HG03460 (cell line): ENCODE measurements around the gene HBS1L.
A peak's percentile ranks its signal among the peaks of the same experiment; 100 is the strongest.

Experiments used
- ATAC-seq: cut with Tn5 transposase; IDR thresholded peaks from one replicate; pipeline ENCODE4 v1.9.1; 2021; ENCODE audit not compliant: unreplicated experiment

HBS1L gene

GRCh38 chr6:135054569-135055498 is at the start of gene HBS1L:
HBS1L (minus strand) TSS chr6:135054822; CDS start chr6:135054691, 131 bp downstream.
- ATAC-seq, result peak; percentile 95

GRCh38 chr6:135104199-135104598 is 49.6 kb upstream of the HBS1L start:
- no peak for ATAC-seq

DNA sequence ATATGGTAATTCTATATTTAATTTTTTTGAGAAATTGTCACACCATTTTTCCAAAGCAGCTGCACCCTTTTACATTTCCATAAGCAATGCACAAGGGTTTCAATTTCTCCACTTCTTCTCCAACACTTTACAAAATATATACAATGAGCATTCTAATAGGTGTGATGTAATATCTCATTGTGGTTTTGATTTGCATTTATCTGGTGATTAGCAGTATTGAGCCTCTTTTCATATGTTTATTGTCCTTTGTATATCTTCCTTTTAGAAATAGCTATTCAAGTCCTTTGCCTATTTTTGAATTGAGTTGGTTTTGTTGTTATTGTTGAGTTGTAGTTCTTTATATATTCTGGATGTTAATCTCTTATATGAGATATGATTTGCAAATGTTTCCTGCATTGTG is 47.6 kb upstream of the HBS1L start:
- no peak for ATAC-seq

GRCh38 chr6:135097172-135097571 is 42.5 kb upstream of the HBS1L start:
- ATAC-seq, result no peak

GRCh38 chr6:135096403-135097130 is 41.9 kb upstream of the HBS1L start:
- ATAC-seq, result no peak

- no peak for ATAC-seq
Observed at GRCh38 chr6:135095716-135096115, 41.1 kb upstream of the HBS1L start.

DNA sequence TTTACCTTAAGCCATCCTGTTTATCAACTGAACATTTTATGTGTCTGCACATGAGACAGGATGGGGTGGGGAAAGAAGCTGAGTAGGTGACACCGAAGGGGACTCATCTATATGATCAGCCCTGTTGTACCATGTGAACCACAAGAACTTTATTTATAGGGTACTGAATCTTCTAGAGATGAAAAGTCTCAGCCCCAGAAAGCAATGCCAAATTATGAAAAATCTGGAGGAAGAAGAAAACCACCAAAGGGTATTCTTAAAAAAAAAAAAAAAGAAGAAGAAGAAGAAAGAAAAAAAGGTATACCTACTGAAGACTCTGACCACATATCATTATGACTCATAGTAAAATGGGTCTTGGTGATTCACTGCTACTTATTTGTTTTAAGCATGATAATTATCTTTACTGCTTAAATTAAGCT is 39.8 kb upstream of the HBS1L start:
- ATAC-seq, result no peak

DNA sequence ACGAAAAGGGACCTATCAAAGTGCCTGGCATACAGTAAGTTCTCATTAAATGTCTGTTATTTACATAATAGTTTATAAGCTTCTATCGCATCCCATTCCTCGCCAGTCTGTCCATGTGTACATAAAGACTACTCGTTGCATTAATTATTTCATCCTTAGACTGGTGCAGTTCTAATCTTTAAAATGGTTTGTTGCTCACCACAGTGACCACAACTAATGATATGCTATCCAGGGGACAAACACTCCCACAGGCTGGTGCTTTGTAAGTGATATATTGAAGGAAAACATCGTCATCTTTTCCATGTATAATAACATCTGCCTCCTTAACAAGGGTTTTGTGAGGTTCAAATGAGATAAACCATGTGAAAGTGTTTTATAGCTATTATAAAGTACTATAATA is 39.0 kb upstream of the HBS1L start:
- ATAC-seq, result no peak

DNA sequence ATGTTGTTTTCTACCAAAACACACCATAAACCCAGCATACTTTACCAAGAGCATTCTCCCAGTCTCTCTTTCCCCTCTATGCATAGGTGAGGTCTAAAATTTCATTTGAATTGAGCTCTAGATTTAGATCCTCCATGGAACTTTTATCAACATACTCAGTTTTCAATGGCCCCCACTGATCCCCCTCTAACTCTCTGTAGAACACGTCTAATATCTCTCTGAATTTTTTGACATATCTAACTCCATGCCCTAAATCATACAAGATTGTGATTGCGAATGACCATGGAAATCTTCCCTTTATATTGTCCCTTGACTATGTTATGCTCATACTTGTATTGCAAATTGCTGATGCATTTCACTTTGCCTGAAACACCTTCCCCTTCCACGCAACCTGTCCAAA is 38.1 kb upstream of the HBS1L start:
- no peak for ATAC-seq

DNA sequence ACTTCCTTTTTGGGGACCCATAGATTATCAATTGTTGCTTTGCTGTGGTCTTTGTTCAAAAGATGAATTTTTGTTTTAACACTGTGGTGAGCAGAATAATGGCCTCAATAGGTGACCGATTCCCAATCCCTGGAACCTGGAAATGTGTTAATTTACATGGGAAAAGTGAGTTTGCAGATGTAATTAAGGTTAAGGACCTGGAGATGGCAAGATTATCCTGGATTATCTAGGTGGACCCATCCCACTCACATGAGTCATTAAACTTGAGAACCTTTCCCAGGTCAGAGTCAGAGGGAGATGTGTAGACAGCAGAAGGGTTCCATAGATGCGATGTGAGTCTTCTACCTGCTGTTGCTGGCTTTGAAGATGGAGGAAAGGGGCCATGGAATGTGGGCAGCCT is 36.2 kb upstream of the HBS1L start:
- no peak for ATAC-seq

DNA sequence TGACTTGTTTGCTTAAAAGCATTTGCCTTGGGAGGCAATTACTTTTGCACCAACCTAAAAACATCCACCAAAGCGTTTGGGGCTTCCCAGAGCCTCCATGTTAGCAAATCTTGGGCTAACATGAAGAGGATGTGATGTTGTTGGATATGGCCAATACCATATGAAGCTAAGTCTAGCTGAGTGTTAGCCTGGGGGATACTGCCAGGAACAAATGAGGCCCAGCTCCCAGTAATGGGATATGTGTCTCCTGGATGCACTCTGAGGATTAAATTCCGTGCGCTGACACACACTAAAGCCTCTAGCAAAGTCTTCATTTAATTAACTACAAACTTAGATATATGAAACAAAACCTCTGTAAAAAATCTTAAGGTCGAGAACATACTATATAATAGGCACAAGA is 35.3 kb upstream of the HBS1L start:
- no peak for ATAC-seq

- peak; percentile 69 for ATAC-seq
Observed at GRCh38 chr6:135088818-135089809, 34.5 kb upstream of the HBS1L start.

DNA sequence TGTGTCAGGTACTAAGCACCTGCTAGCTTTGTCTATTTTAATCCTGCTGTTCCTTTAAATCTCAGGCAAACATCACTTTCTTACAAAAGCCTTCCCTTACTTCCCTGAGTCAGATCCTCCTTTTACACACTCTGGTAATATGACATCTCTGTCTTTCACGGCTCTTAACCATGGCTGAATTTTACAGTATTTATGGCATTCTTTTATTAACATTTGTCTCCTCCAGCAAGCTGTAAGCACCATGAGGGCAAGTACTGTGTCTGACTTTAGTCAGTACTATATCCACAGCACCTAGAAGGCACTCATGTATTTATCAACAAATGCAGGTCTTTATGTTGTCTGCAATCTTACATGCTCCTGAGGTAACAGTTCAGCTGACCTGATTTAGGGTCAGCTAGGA is 33.7 kb upstream of the HBS1L start:
- no peak for ATAC-seq

DNA sequence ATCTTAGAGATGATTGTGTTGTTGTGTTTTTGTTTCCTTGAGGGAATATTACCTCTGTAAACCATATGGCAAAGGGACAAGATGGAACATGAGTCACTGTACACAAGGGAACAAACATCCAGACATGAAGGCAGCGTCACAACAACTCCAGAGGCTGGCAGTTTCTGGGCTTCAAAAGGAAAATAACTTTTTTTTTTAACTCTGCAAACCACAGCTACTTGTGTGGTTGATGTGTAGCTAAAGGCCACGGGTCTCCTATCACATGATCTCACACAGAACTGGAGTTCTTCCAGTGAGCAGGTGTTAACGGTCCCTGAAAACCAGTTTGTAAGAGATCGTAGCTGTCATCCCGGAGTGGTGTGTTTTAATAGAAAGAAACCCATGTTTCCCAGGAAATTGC is 33.2 kb upstream of the HBS1L start:
- ATAC-seq, result peak; percentile 29

DNA sequence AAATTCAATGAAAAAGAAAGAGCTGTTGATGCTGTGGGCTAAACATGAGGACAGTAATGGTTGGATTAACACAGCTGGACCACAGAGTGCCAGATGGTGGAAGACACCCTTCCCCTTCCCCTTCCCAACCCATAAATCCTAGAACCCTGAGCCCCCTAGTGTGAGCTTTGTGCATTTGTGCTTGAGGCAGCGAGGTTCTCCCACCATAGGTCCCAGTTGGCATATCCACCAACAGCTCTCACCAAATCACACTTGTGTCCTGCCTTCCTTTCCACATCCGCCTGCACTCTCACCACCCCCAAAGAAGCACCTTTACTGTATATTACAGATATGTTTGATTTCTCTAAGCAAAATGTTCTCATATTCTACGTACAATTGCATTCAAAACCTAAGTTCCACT is 32.8 kb upstream of the HBS1L start:
- ATAC-seq, result peak; percentile 14

GRCh38 chr6:135086414-135086764 is 31.8 kb upstream of the HBS1L start:
- no peak for ATAC-seq

DNA sequence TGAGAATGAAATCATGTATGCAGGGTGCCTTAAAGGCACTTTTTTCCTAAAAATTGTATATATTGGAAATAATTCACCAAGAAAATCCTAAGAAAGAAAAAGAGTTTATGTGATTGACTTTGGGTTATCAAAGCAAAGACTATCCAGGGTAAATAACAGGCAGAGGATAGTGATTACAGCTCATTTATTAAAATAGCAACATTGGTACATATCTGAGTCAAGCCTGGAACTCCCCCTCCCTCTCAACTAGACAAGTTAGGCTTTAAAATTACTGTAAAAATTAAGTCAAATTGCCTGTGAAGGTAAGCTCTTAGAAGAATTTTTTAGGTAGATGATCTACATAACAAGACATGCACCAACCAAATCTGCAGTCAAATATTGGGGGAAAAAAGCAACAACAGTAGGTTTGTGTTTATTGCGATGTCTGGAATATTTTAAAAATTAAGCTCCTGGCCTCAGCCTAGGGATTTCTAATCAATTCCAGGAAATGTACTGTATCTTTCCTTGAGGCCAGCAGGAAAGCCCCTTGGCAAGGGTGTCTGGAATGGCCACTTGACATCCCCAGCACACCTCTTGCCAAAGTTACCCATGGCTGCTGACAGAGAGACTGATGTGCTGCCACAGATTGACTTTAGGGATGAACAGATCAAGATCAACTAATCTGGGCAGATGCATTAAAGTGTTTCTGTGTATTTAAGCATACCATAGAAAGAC is 31.2 kb upstream of the HBS1L start:
- ATAC-seq, result no peak

GRCh38 chr6:135084916-135085269 is 30.3 kb upstream of the HBS1L start:
- ATAC-seq, result no peak

GRCh38 chr6:135084001-135084915 is 29.6 kb upstream of the HBS1L start:
- no peak for ATAC-seq
